CD4-positive, alpha-beta T cell treated with Interleukin-6 for 4 hours (primary cell): ENCODE data around the gene EFNA5.

Experiments
- DNase-seq: peaks from one replicate; pipeline ENCODE4 v3.0.0-alpha.2; 2020; ENCODE audit warnings: mixed read lengths

The EFNA5 gene

DNA sequence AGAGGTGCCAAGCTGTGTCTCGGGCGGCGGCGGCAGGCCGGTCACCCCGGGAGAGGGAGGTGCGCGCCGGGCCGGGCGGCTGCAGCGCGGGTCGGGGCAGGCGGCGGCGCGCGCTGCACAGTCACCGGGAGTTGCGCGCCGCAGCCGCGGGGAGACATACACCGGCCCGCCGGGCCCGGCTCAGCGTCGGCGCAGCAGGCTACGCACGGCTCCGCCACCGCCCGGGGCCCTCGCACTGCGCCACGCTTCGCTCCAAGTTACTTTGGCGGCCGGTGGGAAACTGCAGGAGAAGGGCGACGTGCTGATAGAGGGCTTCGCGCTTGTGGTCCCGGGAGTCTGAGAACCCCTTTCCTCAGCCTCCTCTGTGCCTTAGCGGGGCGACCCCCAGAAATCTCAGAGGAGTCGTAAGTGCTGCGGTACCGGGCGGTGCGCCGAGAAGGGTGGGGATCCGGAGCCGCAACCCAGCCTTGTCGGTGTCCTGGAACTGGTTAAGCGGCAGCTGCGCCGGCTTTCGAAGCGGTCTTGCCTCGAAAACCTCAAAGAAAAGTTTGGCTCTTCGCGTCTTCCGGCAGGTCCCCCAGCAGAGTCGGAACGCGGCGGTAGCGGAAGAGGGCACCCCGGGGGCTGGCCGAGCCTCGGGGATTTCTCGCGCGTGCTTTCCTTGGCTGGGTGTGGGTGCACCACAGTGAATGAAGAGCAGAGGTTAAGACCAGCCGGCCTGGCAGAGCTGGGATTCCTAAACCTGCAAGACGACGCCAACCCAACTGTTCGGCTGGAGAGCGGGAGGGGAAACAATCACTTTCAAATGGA is at the start of gene EFNA5:
Gene EFNA5 (minus strand): TSS at position 6 of the 810 bp plus-strand sequence.
- no peak for DNase-seq

DNA sequence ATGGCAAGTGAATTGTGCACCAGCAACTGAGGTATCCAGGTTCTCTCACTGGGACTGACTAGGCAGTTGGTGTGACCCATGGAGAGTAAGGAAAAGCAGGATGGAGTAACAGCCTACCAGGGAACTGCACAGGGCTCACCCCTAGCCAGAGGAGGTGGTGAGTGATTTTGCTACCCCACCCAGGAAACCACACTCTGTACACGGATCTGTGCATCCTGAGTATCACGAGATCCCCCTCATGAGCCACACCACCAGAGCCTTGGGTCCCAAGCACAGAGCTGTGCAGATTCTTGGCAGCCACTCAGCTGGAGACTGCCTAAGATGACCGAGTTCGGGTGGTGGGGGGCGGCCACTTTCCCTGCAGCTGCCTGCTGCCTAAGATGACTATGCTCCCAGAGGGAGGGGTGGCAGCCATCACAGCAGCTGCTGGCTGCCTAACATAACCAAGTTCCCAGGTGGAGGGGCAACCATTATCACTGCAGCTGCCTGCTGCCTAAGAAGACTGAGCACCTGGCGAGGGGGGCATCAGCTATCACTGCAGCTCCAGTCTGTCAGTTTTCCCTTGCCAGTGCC is 48.4 kb upstream of the EFNA5 start:
- no peak for DNase-seq

DNA sequence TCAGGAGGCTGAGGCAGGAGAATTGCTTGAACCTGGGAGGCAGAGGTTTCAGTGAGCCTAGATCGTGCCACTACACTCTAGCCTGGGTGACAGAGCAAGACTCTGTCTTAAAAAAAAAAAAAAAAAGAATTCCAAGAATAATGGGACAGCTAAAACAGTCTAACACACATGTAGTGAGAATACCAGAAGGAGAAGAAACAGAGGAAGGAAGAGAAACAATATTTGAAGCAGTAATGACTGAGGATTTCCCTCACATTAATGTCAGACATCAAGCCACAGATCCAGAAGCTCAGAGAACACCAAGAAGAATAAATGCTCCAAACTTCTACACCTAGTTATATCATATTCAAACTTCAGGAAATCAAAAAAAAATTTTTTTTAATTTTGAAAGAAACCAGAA is 47.1 kb upstream of the EFNA5 start:
- no peak for DNase-seq

DNA sequence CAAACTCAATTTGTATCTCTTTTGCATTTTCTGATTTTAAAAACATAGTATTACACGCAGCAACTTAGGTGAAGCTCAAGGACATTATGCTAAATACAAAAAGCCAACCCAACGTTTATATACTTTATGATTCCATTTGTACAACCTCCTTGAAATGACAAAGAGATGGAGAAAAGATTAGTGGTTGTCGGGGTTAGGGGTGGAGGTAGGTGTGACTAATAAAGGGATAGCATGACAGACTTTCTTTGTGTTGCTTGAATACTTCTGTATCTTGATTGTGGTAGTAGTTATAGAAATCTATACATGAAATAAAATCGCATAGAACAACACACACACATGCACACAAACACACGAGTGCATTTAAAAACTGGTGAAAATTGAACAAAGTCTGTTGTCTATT is 42.5 kb upstream of the EFNA5 start:
- no peak for DNase-seq

DNA sequence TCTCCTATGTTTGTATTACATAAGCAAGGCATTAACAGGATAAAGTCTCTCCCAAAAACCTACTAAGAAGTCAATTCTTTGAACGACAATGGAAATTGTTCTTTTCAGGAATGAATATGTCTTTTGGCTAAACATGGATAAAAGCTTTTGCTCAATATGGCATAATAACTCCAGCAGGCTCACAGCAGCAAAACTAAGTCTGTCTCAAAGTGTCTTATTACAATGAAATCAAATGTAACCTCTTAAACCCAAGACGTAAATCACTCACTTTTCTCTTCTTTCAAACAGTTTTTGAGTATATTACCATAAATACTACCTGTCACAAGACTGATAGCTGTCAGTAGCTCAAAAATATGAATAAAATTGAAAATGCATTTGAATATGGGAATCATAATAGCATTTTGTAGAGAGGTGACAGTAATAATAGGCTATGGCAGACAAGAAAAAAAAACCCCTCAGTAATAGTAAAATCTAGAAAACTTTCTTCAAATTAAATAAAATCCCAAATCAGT is 41.7 kb upstream of the EFNA5 start:
- DNase-seq = no peak

DNA sequence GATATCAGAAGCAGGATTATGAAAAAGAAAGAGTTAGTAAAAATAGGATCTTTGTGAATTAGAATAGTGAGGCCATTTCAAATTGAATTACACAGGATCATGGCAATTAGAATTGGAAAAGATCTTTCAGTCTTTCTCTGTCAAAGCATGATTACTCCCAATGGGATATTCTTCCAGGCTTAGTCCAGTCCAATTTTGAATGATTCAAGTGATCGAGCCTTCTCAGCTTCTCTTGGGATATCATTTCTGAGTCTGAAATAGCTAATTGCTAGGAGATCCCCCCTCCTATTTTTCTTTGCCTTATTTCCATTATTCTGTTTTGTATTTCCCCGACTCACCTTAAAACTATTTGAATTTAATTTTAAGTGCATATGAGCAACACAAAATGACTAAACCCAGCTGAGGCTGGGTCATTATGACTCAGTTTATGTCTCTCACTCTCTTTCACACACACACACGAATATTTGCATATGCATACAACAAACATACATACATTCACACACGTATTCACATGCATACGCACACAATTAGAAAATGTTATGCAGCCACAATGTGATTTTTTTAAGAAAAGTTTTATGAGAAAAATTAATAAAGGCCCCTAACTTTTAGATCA is 34.8 kb upstream of the EFNA5 start:
- no peak for DNase-seq

DNA sequence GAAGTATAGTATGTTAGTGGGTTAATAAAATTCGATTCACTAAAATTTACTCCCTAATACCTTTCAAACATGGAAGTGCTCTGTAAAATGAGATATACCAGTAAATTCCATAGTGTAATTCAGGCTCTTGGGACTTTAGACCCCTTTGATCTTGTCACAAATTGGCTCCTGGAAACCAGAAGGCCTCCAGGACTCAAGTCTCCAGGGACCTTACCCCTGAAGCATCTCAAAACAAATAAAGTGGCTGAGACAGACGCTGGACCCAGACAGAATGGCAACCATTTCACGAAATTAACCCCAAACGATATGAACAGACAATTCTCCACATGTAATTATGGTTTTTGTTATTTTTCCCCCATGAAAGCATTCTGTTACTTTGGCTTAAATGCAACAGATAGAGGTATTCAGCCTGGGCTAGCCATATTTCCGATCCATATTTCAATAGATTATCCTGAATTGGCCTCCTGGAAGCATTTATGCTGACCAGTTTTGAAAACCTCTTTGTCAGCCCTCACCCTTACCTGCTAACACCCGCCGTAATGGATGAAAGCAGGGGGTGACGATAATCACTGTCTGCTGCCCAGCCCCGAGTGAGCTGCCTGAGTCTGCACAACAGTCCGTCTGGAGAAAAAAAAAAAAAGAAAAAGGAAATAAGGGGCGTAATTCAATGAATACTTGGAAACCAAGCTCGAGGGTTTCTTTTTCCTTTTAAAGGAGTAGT is 34.1 kb upstream of the EFNA5 start:
- DNase-seq = no peak

DNA sequence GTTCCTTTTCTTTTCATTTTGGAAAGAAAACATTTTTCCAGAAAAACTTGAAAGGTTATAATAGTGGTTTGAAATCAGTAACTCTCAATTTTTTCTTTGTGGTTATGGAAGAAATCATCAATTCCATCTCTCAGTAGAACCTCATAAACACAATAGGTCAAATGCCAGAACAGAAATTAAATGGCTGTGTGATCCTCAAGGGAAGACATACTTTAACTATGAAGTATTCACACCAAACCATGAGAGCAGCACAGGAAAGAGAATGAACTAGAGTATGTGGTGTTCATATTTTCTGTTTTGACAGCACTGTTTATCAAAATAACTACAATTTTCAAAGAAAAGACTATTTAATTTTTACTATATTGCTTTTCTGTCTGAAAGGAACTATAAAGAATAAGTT is 29.7 kb upstream of the EFNA5 start:
- no peak for DNase-seq

DNA sequence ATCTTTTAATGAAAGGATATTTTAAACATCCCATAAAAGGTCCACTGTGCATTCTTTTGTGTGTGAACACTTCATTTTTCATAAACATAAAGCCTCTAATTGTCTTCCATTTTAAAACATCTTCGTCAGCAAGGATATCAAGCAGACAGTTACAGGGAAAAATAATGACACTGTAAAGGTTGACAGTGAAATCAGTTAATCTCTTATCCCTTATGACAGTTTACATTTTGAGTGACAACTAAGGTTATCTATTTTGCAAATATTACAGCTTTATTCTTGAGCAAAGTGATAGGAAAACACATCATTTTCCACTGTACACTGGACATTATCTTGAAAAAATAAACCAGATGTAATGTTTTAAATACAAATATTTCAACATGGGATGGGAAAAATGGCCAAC is 28.7 kb upstream of the EFNA5 start:
- DNase-seq = no peak

DNA sequence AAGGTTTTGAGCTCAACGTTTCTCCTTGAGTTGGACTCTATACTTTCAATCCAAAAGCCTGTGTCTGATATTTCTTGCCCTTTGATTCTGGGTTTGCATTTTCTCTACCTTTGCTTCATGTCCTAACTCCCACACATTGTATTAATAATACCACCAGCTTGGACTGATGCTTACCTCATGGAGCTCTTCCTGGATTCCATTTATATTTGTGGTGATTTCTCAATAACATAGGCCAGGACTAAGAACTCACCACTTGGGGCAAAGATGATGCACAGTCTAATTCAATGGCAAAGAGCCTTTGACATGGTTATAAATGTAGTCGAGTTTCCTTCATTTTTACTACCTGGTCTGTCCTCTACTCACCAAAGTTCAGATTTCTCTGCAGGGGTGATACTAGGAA is 27.5 kb upstream of the EFNA5 start:
- no peak for DNase-seq

DNA sequence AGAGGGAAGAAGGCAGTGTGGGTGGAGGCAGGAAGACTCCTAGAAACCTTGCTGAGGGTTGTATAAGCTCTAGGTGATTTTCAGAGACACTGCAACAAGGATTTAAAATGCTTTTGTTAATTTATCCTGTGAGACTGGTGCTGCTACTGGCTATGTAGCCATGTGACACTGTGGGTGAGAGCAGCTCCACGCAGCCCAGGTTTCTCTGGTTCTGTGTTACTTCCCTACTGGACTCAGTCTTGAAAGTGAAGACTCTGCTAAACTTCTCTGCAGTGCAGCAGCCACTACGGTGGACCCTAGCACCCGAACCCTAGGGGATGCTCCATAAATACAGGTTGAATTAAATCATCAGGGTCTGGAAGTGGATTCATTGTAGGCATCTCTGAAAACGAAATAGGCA is 25.8 kb upstream of the EFNA5 start:
- no peak for DNase-seq

DNA sequence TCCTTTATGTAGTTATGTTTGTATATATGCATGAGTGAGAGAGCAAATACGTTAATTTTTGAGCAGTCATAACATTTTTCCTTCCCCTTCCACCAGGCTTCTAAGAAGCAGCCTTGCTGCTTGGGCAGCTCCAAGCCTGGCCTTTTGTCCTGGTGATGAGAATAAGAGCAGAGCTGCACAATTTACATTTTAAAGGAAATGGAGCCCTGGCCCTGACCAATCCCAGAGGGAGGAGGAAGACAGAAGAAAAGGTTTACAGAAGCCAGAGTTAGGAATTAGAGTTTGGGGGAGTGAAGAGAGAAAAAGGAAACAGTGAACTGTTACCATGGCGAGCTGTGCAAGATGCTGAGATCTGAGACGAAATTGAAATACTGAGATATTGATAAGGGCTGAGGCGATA is 25.3 kb upstream of the EFNA5 start:
- no peak for DNase-seq

DNA sequence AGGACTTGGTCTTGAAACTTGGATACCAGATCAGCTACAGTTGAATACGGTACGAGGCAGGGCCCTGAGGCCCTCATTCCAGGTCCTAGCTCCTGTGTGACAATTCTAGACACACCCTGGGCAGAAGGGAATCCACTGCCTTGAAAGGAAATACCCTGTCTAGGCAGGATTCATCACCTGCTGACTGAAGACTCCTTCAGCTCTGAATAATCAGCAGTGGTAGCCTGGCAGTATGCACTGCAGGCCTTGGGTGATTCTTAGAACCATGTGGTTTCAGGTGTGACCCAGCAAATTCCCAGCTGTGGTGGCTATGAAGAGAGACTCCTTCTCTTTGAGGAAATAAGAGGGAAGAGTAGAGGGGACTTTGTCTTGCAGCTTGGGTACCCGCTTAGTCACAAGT is 17.2 kb upstream of the EFNA5 start:
- no peak for DNase-seq

DNA sequence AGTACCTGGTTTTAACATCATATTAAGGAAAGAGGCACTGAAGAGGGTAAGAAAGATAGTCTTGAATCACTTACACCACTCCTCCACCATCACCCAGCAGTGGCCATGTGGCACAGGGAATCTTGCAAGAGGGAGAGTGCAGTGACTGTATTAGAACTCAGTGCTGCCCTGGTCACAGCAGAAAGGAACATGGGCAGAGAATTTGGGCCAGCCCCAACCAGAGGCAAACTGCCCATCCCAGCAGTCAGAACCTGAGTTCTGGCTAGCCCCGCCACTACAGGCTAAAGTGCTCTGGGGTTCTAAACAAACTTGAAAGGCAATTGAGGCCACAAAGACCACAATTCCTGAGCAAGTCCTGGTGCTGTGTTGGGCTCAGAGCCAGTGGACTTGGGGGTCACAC is 16.7 kb upstream of the EFNA5 start:
- no peak for DNase-seq

DNA sequence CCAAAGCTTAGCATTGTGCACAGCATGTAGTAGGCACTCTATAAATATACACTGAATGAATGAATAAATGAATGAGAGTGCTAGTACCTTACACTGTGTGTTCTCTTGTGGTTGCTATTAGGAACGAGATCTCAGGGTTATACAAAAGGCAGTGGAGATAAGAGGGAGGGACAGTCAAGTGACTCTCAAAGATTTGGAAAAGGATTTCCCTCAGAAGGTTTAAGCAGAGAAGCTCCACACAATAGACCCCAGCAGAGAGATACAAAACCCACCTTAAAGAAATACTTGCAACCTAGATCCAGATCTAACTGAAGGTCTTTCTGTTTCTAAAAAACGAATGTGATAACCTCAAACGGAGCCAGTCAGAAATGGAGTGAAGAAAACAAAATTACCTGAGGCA is 11.8 kb upstream of the EFNA5 start:
- DNase-seq = no peak

DNA sequence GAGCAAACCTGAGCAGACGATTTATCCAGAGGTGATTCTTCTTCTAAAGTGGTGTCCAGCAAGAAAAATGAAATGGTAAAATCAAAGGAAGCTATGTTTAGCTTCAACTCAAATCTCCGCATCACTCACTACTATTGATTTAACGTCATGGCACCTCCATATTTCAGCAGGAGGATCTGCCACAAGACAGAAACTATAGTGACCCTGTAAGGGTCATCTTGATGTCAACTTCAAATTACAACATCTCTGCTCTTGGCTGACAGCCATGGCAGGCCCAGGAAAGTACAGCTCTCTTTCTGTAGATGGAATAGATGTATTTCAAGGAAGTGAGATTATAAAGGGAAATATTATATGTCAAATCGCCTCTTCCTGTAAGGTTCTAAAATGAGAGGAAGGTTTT is 10.1 kb upstream of the EFNA5 start:
- no peak for DNase-seq

DNA sequence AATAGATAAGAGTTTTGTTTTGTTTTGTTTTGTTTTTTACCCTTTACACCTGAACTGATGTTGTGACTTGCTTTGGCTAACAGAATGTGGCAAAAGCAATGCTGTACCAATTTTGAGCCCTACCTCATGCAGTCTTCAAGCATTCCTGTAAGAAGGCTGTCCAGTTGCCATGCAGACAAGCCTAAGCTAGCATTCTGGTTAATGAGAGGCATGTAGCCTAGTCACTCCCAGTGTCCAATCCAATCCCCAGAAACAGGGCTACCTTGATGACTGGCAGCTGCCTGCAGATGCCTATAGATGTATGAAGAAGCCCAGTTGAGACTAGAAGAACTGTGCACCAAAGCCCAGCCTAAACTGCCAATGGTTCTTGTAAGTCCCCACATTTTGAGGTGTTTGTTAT is 9.4 kb upstream of the EFNA5 start:
- DNase-seq = no peak

DNA sequence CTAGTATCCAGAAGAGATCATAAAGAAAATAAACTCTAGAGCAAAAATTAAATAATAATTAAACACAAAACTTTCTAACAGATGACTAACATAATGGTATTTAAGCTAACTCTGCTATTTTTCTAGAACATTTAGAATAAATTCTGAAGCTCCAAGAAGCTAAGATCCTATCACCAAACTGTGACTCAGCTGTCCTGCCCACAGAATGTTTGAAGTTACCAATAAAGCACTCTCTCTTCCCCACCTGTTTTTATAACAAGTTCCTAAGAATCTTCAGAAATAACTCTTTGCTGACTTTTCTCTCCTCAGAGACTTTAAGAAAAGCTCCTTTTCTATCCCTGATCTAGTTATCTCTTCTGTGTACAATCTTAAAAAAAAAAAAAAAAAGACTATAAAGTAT is 6.0 kb upstream of the EFNA5 start:
- DNase-seq = no peak

DNA sequence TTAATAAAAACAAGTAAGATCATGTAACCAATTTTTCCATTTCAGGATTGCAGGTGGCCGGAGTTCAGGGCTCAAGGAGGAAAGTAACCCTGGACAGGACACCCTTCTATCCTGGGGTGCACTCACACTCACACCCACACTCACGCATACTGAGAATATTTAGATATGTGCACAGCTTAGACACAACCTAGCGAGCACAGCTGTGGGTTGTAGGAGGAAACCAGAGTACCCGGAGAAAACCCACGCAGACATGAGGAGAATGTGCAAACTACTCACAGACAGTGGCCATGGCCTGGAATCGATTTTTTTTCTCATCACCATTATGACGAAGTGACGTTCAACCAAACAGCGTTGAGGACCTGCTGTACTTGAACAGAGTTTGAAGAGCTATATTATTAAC is 4.5 kb upstream of the EFNA5 start:
- DNase-seq = no peak

DNA sequence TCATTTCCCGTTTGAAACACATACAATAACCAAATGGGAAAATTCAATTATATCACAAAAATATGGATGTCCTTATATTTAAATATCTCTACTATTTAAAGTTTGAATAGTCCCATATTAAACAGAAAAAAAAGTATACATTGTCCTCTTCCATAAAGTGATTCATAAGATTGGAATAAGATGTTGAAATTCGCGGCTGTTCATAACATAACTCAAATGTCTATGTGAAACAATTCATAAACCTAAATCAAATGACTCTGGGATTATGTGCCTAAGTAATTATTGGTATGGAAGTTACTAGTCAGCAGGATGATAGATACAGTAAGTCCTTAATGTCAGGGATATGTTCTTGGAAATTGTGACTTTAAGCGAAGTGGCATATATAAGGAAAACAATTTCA is 3.9 kb upstream of the EFNA5 start:
- DNase-seq = no peak

DNA sequence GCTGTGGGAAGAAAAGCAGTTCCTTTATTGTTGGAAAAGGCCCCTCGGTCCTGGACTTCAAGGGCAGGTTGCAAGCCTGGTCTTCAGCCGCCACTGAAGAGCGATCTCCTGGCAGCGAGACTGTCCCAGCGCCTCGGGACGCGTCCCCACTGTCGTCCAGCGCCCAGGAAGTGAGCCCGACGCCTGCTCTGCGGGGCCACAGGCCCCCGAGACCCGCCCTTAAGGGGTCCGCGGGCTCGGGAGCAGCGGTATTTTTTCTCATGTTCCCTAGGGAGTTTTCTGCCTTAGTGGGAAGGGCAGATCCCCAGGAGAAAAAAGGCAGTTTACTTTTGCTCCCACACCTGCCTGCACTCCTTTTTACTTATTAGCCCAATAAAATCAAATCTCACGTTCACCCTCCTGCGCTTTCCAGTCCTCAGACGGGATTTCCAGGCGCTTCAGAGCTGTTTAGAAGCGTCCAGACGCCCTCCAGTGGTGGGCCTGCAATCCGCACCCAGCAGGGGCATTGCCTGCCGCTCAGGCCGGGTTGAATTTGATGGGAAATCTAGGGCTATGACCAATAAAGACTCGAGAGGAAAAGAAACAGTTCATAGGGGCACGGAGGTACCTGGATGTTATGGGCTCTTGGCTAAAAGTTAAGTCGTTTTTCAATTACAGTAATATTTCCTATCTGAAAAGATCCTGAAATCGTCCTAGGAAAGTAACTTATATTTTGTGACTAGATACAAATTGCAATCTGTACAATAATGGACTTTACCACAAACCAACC is 2.8 kb upstream of the EFNA5 start:
- DNase-seq = peak; percentile 64

DNA sequence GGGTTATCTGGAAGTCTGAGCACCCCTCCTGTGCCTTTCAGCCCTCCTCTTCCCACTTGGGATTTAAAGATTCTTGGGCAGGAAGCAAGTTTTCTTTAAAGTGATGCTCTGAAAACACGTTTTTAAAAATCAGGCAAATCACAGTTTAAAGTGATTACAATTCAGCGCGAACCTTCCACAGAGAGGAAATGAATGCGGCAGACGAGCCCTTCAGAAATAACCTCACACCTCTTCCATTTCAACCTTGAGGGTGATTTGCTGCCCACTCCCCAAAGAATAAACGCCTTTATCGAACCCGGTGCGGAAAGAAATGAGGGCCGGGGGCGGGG is 2.3 kb upstream of the EFNA5 start:
- no peak for DNase-seq
